ENCODE results near the gene PDE4B. TPM values are rescaled to one million over a fixed set of nuclear protein-coding genes. Genes with fewer than 3 reads are reported as not detected.

Gene PDE4B
- total RNA-seq, 1 donor from 2014 or later, result 37.5 TPM

GRCh38 chr1:66217021-66217420, 424.3 kb downstream of the PDE4B start:
- no peak for DNase-seq (ENCODE audit: low read depth, low spot score)
- Mint-ChIP-seq H3K9me3 (no peaks in the 10 kb centered on the region), H3K27ac (ENCODE audit: unreplicated experiment) (no peak overlapping the region), H3K27me3 (ENCODE audit: low read depth) (no peaks in the 10 kb centered on the region), H3K4me3 (no peak overlapping the region), H3K4me1 (no peaks in the 10 kb centered on the region), H3K36me3 (ENCODE audit: low read depth) (no peaks in the 10 kb centered on the region)
- no peak for TF ChIP-seq CTCF (conservative IDR thresholded peaks at IDR 0.05)

GRCh38 chr1:66217561-66217960, 424.9 kb downstream of the PDE4B start:
- H3K4me1 Mint-ChIP-seq, result no peaks in the 10 kb centered on the region
- H3K9me3 Mint-ChIP-seq, result no peaks in the 10 kb centered on the region
- no peaks in the 10 kb centered on the region for H3K36me3 Mint-ChIP-seq (ENCODE audit: low read depth)
- H3K4me3 Mint-ChIP-seq, result no peak overlapping the region
- TF ChIP-seq CTCF (conservative IDR thresholded peaks at IDR 0.05), result no peak
- DNase-seq (ENCODE audit: low read depth, low spot score), result no peak
- H3K27me3 Mint-ChIP-seq (ENCODE audit: low read depth), result no peaks in the 10 kb centered on the region
- H3K27ac Mint-ChIP-seq (ENCODE audit: unreplicated experiment), result no peak overlapping the region

- Mint-ChIP-seq H3K4me1 (no peaks in the 10 kb centered on the region), H3K27me3 (ENCODE audit: low read depth) (no peaks in the 10 kb centered on the region), H3K9me3 (no peaks in the 10 kb centered on the region), H3K36me3 (ENCODE audit: low read depth) (no peaks in the 10 kb centered on the region), H3K27ac (ENCODE audit: unreplicated experiment) (no peak overlapping the region), H3K4me3 (no peak overlapping the region)
- DNase-seq (ENCODE audit: low read depth, low spot score), result no peak
- TF ChIP-seq CTCF (conservative IDR thresholded peaks at IDR 0.05), result no peak
These were observed 427.8 kb downstream of the PDE4B start for GRCh38 chr1:66220477-66220876.

- Mint-ChIP-seq H3K4me1 (no peaks in the 10 kb centered on the region), H3K27ac (ENCODE audit: unreplicated experiment) (no peak overlapping the region), H3K27me3 (ENCODE audit: low read depth) (no peaks in the 10 kb centered on the region), H3K36me3 (ENCODE audit: low read depth) (no peaks in the 10 kb centered on the region), H3K9me3 (no peaks in the 10 kb centered on the region), H3K4me3 (no peak overlapping the region)
- TF ChIP-seq CTCF (conservative IDR thresholded peaks at IDR 0.05), result no peak
- no peak for DNase-seq (ENCODE audit: low read depth, low spot score)
These were observed 431.0 kb downstream of the PDE4B start for GRCh38 chr1:66223681-66224080.

GRCh38 chr1:66226985-66227384, 434.3 kb downstream of the PDE4B start:
- H3K4me1 Mint-ChIP-seq, result no peaks in the 10 kb centered on the region
- TF ChIP-seq CTCF (conservative IDR thresholded peaks at IDR 0.05), result no peak
- no peak overlapping the region for H3K27ac Mint-ChIP-seq (ENCODE audit: unreplicated experiment)
- no peaks in the 10 kb centered on the region for H3K27me3 Mint-ChIP-seq (ENCODE audit: low read depth)
- H3K9me3 Mint-ChIP-seq, result no peaks in the 10 kb centered on the region
- H3K4me3 Mint-ChIP-seq, result no peak overlapping the region
- DNase-seq (ENCODE audit: low read depth, low spot score), result no peak
- H3K36me3 Mint-ChIP-seq (ENCODE audit: low read depth), result no peaks in the 10 kb centered on the region

- no peak overlapping the region for H3K4me3 Mint-ChIP-seq
These were observed 435.3 kb downstream of the PDE4B start for GRCh38 chr1:66227966-66228365.

More at GRCh38 chr1:66227966-66228365, 435.3 kb downstream of the PDE4B start:
- DNase-seq (ENCODE audit: low read depth, low spot score), result no peak
- Mint-ChIP-seq H3K36me3 (ENCODE audit: low read depth) (no peaks in the 10 kb centered on the region), H3K27me3 (ENCODE audit: low read depth) (no peaks in the 10 kb centered on the region), H3K27ac (ENCODE audit: unreplicated experiment) (no peak overlapping the region), H3K4me1 (no peaks in the 10 kb centered on the region), H3K9me3 (no peaks in the 10 kb centered on the region)
- no peak for TF ChIP-seq CTCF (conservative IDR thresholded peaks at IDR 0.05)
